Posterior cingulate gyrus (tissue), 11 donors: ENCODE data around the gene MESP1.

ENCODE experiments used
- DNase-seq, 10 donors: peaks; one replicate each; pipeline versions ENCODE4 v3.0.0 to v3.0.0-alpha.2; 2020 to 2021; ENCODE audit warnings: mixed read lengths in 3 of 10
- intact Hi-C: fragments of 100-400 bp; cut with DNase I; formaldehyde crosslinking; loops from one replicate; pipeline ENCODE4 v1.15.1; 2023

The MESP1 gene

DNA sequence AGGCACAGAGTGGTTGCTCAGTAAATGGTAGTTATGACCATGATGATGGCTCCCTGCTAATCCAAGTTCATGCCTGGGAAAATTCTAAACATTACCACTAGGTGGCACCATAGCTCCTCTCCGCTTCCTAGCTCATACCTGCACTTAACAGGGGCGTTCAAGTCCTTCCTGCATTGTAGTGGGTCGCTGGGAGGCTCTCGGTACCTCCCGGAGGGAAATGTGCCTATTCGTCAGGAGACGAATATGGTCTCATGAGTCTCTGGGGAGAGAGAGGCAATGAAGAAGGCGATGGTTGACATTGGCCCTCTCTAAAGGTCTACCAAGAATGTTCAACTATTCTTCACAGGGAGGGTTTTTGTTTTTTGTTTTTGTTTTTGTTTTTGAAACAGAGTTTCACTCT, 10.9 kb downstream of the MESP1 start:
- intact Hi-C loops, result no loop called here
- DNase-seq, result peak in 5 of 10 donors; percentile 40 to 81 (median 46)

DNA sequence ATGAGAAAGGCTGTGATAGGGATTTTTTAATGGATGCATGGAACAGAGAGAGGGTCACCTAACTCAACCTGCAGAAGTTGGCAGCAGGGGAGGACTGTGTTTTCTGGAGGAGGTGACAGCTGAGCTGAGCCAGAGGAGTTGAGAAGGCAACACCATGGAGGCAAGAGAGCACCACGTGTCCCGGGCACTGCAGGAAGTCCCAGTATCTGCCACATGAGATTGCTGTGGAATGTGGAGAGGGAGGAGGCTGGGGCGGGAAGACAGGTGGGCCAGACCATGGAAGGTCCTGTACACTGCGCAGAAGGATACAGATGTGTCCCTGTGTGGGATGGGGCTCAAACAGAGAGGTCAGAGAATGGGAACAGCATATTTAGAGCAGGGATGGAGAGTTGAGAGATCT, 15.3 kb downstream of the MESP1 start:
- intact Hi-C loops, result no loop called here
- DNase-seq, result no peak

DNA sequence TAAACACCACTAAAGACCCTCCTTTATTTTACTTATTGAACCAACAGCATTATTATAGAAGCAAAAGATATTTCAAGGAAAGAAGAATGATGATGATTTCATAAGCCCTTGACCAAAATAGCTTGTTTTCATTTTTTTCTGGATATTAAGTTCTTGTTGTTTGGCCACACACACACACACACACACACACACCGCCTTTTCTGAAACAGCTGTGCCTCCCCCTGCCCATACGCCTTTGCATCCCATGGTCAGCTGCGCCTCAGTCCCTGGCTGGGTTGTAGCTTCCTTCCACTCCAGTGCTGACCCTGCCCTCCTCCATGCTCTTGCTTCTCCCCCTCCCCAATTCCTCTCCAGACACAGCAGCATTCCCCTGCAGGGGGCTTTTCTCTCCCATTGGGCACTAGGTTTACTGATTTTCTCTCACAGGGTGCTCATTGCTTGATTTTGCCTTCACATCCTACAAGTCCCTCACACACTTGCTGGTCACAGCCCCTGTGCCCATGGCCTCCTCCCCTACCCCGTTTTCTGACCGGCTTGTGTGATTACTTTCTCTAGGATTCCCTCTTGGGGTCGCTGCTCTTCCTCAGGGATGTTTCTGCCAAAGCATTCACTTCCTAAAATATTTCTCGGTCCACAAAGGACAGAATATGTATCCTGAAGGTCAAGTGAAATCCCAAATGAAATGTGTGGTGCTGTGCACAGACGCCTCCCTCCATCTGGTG, 18.4 kb downstream of the MESP1 start:
- intact Hi-C loops, result no loop called here
- no peak for DNase-seq

DNA sequence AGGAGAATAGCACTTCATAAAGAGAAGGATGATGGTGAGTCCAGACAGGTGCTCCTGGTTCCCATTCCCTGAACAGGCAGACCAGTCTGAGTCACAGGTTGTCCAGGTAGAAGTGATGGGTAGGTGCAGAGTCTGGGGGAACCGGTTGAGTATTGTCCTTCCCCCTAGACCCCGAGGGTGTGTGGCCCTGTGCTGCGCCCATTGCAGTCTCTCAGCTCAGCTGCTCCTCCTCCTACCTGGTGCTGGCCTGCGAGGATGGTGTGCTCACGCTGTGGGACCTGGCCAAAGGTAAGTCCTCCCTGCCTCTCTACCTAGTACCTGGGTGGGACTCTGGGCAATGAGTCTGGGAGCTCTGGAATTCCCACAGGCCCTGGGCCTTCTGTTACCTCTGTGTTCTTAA, 19.8 kb downstream of the MESP1 start:
- intact Hi-C loops, result no loop called here
- DNase-seq, result no peak

DNA sequence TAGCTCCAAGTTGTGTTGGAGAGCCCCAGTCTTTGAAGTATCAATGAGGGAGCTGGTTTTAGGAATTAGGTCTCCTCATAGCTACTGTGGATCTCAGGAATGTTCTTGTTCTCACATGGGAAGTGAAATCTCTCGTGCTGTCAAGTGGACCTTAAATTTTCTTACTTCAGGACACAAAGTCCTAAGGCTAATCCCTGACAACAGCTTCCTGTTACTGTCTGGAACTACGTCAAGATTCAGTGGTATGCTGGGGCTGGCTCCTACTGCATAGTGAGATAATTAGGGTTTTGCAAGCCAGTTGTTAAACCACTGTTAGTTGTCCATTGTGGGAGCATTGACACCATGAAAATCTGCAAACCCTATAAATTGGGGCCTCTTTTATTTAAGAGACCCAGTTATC, 22.8 kb downstream of the MESP1 start:
- intact Hi-C loops, result no loop called here
- DNase-seq, result no peak

DNA sequence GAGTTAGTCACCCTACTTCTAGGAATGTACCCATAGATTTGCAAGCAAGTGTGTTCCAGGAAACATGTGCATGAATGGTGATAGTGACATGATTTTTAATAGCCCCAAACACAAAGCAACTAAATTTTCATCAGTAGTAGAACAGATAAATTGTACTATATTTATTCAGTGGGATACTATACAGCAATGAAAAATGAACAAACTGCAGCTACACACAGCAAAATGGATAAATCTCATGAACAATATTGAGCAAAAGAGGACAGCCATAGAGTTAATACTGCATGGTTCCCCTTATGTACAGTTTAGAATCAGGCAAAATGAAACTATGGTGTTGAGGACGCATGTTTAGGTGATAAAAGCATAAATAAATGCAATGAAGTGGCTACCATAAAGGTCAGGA, 26.0 kb downstream of the MESP1 start:
- intact Hi-C loops, result no loop called here

DNA sequence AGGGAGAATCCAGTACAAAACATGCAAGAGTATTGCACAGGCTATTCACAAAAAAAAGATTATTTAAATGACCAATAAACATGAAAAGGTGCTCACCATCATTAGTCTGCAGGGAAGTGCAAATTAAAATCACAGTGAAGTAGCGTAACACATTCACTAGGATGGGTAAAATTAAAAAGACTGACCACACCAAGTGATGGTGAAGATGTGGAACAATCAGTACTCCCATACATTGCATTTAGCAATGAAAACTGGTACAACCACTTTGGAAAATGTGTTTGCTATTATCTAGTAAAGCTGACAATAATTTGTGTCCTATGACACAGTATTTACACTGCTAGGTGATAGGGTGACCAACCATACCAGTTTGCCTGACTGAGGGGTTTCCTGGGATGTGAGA, 26.4 kb downstream of the MESP1 start:
- intact Hi-C loops, result no loop called here
- DNase-seq, result no peak

More for the DNA sequence above, 26.0 kb downstream of the MESP1 start:
- no peak for DNase-seq

DNA sequence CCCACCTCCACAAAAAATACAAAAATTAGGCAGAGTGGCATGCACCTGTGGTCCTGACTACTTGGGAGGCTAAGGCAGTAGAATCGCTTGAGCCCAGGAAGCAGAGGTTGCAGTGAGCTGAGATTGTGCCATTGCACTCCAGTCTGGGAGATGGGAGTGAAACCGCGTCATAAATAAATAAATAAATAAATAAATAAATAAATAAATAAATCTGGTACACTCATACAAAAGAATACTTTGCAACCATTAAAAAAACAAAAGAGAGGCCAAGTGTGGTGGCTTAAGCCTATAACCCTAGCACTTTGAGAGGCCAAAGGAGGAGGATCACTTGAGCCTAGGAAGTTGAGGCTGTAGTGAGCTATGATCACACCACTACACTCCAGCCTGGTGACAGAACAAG, 28.0 kb downstream of the MESP1 start:
- intact Hi-C loops, result no loop called here

DNA sequence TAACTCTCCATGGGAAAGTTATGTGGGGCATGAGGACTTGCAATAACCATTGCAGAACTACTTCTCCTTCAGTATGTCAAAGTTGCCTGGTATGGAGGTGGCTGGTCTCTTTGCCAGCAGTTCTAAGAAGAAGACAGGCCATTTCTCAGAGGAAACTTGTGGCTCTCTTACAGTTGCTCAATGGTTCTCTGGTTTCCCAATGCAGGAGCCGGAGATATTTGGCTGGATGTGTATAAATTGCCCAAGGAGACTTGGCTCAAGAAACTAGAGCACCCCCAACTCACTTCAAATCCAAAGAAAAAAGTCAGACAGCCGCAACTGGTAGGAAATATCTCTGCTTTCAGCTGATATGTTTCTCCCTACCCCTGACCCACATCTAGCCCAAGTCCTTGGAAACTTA, 36.3 kb downstream of the MESP1 start:
- no peak for DNase-seq
- intact Hi-C loops, result no loop called here

More for the DNA sequence above, 28.0 kb downstream of the MESP1 start:
- DNase-seq, result no peak

DNA sequence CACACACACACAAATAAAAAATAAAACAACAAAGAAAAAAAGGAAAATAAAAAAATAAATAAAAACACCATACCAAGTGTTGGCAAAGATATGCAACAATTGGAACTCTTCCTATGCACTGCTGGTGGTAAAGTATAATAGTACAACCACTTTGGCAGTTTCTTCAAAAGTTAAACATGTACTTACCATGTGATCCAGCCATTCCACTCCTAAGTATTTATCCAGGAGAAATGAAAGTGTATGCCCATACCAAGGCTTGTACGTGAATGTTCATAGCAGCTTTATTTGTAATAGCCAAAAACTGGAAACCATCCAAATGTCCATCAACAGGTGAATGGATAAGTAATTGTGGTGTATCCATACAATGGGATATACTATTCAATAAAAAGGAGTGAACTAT, 43.5 kb downstream of the MESP1 start:
- intact Hi-C loops, result no loop called here
- DNase-seq, result no peak

DNA sequence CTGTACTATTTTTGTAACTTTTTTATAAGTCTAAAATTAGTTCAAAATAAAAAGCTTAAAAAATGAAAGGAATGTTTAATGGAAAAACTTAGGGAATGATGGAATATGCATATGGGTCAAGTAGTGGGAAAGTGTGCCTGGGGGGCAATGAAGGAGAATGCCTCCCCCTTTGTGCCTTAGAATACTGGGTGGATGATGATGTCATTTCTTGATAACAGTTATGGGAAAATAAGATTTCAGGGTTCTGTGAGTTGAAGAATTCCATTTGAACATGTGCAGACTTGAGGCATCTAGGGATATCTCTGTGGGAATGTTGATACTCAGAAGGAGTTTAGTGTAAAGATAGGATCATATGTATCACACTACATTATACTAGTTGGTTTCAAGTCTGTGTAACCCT, 46.6 kb downstream of the MESP1 start:
- intact Hi-C loops, result no loop called here
- no peak for DNase-seq
